LNCAP (cell line): ENCODE results near the gene SLC17A5.

Source experiments
- TF ChIP-seq, protein P1 (sequence below): fragments of 450-650 bp; IDR thresholded peaks from 2 replicates; pipeline ENCODE4 v1.5.1; 2017; ENCODE audit warnings: mild to moderate bottlenecking

The SLC17A5 gene

DNA sequence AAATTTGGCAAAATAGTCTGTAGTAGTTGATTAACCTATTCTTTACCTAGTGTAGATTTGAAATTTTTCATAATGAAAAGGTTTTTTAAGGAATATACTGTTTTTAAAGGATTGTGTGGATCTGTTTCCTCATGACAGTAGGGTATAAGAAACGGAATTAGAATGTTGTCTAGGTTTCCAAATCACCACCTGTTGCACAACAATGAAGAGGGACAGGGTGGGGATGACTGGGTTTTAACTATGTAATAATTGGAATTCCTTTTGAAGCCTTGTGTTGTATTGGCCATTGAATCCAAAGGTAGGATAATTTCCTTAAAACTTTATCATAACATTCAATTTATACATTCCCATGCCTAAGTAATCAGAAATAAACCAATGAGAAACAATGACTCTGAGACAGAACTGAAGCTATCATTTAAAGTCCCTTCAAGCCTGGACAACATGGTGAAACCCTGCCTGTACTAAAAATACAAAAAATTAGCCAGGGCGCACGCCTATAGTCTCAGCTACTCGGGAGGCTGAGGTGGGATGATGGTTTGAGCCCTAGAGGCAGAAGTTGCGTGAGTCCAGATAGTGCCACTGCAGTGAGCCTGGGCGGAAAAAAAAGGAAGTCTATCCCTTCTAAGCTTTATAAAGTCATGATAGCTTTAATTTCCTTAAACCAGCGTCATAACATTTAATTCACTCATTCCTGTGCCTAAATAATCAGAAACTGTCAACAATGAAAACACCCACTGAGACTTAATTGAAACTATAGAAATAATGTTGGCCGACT, 18.3 kb upstream of the SLC17A5 start:
- TF ChIP-seq, protein P1, sequence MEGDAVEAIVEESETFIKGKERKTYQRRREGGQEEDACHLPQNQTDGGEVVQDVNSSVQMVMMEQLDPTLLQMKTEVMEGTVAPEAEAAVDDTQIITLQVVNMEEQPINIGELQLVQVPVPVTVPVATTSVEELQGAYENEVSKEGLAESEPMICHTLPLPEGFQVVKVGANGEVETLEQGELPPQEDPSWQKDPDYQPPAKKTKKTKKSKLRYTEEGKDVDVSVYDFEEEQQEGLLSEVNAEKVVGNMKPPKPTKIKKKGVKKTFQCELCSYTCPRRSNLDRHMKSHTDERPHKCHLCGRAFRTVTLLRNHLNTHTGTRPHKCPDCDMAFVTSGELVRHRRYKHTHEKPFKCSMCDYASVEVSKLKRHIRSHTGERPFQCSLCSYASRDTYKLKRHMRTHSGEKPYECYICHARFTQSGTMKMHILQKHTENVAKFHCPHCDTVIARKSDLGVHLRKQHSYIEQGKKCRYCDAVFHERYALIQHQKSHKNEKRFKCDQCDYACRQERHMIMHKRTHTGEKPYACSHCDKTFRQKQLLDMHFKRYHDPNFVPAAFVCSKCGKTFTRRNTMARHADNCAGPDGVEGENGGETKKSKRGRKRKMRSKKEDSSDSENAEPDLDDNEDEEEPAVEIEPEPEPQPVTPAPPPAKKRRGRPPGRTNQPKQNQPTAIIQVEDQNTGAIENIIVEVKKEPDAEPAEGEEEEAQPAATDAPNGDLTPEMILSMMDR, result no peak

DNA sequence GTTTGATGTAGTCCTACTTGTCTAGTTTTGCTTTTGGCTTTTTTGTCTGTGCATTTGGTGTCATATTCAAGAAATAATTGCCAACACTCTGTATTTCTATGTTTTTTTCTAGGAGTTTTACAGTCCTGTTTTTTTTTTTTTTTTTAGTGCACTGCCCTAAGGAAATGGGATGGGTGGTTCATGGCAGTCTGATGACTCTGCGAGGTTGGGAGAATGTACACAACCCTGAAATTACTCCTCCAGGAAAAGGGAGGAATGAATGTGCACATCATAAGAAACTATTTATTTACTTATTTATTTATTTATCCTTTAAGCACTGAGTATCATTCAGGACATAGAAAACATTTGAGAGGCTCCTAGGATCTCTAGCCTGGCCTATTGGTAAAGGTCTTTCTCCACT, 15.2 kb upstream of the SLC17A5 start:
- TF ChIP-seq, protein P1, result no peak

DNA sequence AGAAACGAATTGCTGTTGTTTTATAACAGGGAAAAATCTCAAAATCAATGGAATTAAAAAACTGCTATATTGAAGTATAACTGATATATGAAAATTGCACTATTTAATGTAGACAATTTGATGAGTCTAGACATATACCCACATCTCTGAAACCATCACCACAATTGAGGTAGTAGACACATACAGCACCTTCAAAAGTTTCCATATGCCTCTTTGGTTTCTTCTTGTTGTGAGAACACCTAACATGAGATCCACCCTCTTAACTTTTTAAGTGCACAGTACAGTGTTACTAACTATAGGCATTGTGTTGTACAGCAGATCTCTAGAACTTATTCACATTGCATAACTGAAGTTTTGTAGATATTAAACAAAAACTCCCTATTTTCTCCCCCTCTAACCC, 14.0 kb upstream of the SLC17A5 start:
- TF ChIP-seq, protein P1, result no peak

DNA sequence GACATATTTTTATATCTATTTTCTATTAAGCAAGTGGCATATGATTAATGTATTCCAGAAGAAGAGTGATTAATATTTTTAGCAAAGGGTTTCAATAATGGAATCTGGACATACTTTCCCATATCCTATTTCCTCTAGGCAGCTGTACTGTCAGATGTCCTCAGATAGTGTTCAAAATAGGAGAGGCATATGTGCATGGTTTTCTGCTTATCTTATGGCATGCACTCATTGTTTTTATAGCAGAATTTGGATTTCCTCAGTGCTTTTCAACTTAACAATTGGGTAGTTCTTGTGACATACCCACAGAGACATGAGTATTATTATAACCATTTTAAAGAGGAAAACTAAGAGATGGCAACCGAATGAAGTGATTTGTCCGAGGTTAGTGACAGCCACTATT, 12.6 kb upstream of the SLC17A5 start:
- TF ChIP-seq, protein P1, result no peak

DNA sequence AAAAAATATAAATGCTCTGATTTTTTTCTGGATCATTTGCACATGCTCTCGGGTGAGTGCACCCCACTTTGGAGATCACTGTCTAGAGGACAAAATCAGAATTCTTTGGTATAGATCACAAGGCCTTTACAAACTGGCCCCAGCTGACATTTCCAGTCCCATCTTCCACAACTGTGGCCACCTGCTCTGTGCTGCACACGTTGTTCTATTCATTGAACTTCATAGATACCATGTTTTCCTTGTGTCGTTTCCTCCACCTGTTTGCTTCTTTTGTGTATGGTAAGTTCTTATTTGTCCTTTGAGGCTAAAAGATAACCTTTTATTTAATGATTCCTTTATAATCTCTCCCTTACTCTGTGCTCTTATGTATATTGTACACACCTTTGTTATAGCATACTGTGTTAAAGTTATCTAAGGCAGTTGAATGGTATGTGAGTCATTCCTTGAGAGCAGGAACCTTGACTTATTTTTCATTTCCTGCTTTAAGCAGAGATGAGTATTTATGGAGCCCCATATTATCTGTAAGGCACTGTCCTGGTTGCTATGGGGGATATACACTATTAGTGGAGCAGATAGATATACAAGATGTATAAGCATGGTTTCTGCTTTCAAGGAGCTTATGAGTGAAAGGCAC, 12.0 kb upstream of the SLC17A5 start:
- TF ChIP-seq, protein P1, result no peak

DNA sequence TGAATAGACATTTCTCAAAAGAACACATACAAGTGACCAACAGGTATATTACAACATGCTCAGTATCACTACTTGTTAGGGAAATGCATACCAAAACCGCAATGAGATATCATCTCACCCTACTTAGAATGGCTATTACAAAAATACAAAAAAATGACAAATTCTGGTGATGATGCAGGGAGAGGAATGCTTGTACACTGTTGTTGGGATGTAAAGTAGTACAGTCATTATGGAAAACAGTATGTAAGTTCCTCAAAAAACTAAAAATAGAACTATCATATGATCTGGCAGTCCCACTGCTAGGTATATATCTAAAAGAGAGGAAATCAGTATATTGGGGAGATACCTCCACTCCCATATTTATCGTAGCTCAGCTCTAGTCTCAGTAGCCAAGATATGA, 10.9 kb upstream of the SLC17A5 start:
- TF ChIP-seq, protein P1, result no peak

DNA sequence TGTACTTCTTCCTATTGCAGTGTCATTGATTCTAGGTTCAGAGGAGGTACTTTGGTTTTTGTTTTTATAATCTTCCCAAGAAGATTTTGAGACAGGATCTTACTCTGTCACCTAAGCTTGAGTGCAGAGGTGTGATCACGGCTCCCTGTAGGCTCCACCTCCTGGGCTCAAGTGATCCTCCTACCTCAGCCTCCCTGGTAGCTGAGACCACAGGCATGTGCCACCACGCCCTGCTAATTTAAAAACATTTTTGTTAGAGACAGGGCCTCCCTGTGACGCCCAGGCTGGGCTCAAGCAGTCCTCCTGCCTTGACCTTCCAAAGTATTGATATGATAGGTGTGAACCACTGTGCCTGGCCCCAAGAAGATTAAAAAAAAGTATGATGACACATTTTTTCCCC, 3.4 kb upstream of the SLC17A5 start:
- TF ChIP-seq, protein P1, result no peak
